Sigmoid colon (tissue), 4 donors: ENCODE measurements around the gene TOLLIP.

ENCODE experiments used
- CTCF ChIP-seq, 4 experiments: fragments of 450-650 bp in 3 of 4; fragments of 200-600 bp in 1 of 4; IDR thresholded peaks; one replicate each; pipeline ENCODE4 v1.5.1; 2016 to 2019; ENCODE audit warnings: antibody characterized with exemption in 4 of 4, mild to moderate bottlenecking in 3 of 4, moderate library complexity in 2 of 4
- EP300 ChIP-seq, 4 donors: sonication (generic); formaldehyde crosslinking; IDR thresholded peaks; one replicate each; pipeline ENCODE4 v1.6.1; 2017; ENCODE audit warnings: antibody characterized with exemption in 4 of 4
- POLR2A ChIP-seq, 2 donors: fragments of 450-650 bp; IDR thresholded peaks; one replicate each; pipeline ENCODE4 v1.6.1; 2016; ENCODE audit warnings: antibody characterized with exemption in 2 of 2, mild to moderate bottlenecking in 2 of 2, moderate library complexity in 2 of 2
- POLR2AphosphoS5 ChIP-seq, 4 donors: sonication (generic); formaldehyde crosslinking; IDR thresholded peaks; one replicate each; pipeline ENCODE4 v1.6.1; 2017; ENCODE audit warnings: antibody characterized with exemption in 4 of 4

DNA sequence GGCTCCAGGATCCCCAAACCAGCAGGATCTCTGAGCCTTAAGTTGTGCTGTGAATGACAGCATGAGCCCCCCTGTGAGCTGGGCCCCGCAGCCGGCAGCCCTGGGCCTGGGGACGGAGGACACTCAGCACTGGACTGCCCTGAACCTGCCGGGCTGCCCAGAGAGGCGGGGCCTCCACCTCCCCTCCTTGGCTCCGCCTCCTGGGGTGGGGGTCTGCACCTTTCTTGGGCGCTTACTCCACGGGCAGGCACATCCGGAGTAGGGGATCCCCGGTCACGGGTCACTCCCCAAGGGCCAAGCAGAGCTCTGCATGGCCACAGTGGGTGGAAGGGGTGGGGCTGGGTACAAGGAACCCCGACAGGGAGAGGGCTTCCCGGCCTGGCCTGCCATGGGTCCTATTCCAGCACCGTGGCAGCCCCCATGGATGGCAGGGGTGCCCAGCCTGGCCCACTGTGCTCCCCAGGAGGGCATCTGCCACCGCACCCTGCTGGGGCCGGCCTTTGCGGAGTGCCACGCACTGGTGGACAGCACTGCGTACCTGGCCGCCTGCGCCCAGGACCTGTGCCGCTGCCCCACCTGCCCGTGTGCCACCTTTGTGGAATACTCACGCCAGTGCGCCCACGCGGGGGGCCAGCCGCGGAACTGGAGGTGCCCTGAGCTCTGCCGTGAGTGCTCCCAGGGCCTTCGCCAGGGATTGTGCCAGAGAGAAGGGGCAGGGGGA is 81.2 kb downstream of the TOLLIP start:
- TF ChIP-seq POLR2A (IDR thresholded peaks at IDR 0.05): no peak
- no peak for TF ChIP-seq EP300 (IDR thresholded peaks at IDR 0.05)
- no peak for TF ChIP-seq POLR2AphosphoS5 (IDR thresholded peaks at IDR 0.05)
- no peak for TF ChIP-seq CTCF (IDR thresholded peaks at IDR 0.05)
